GM12878 (cell line): ENCODE results near the gene ENTREP1. TPM values are rescaled to one million over a fixed set of nuclear protein-coding genes. Genes with fewer than 3 reads are reported as not detected.

ENCODE experiments used
- ATAC-seq: fragments of 200-7000 bp; cut with Tn5 transposase; 3 replicates; pipeline ENCODE4 v1.9.1; 2020; ENCODE audit warnings: mild to moderate bottlenecking, moderate library complexity
- BruUV-seq: library from RNA; stranded (reverse); fragments of 400-500 nt; replicated peaks from 2 replicates; lab custom pipeline; 2021; lab: Mats Ljungman, UMichigan
- CTCF ChIA-PET: fragments of 300-600 bp; sonication (Branson Sonifier 250); formaldehyde crosslinking; extraction: SDS; loops from one replicate; lab custom pipeline; 2021; ENCODE audit warnings: inconsistent platforms; lab: Yijun Ruan, JAX
- POLR2A ChIA-PET: fragments of 350-600 bp; formaldehyde crosslinking; extraction: SDS; loops from one replicate; lab custom pipeline; 2021; ENCODE audit warnings: inconsistent platforms; lab: Charles Lee
- RAD21 ChIA-PET: fragments of 300-600 bp; sonication (Branson Sonifier 250); formaldehyde crosslinking; loops from one replicate; lab custom pipeline; 2023; ENCODE audit warnings: antibody characterized with exemption; ENCODE audit not compliant: unreplicated experiment; lab: Charles Lee
- SMC1A ChIA-PET: fragments of 300-600 bp; sonication (Branson Sonifier 250); formaldehyde crosslinking; loops from one replicate; lab custom pipeline; 2023; ENCODE audit not compliant: unreplicated experiment, uncharacterized antibody; lab: Charles Lee
- DNase-seq: peaks from one replicate; pipeline ENCODE4 v3.0.0-alpha.2; 2011; ENCODE audit warnings: low read depth, low spot score
- FAIRE-seq: peaks from 3 replicates; lab custom pipeline; 2011; peaks lifted over from hg19 to GRCh38; lab: Jason Lieb, UNC
- H2AFZ ChIP-seq: 2 replicates; pipeline ENCODE4 v1.6.0; 2011; ENCODE audit warnings: low read depth, low read length, control low read depth; ENCODE audit not compliant: control insufficient read depth
- H3K27ac ChIP-seq: 2 replicates; pipeline ENCODE4 v1.5.1; 2011; ENCODE audit warnings: control low read depth; ENCODE audit not compliant: control insufficient read depth, insufficient read depth
- H3K27me3 ChIP-seq, 2 experiments: replicated peaks in 1 of 2; 2 replicates each; pipeline versions ENCODE4 v1.6.0 to v1.6.1; 2011; ENCODE audit warnings: low read length in 1 of 2; ENCODE audit not compliant: control insufficient read depth in 2 of 2, insufficient read depth in 2 of 2
- H3K36me3 ChIP-seq, 2 experiments: 2 replicates each; pipeline ENCODE4 v1.5.1; 2011; ENCODE audit warnings: low read length in 1 of 2; ENCODE audit not compliant: control insufficient read depth in 2 of 2, insufficient read depth in 2 of 2
- H3K4me1 ChIP-seq: 2 replicates; pipeline ENCODE4 v1.6.1; 2011; ENCODE audit warnings: mild to moderate bottlenecking, low read length, moderate library complexity, mixed read lengths; ENCODE audit not compliant: control insufficient read depth, insufficient read depth
- H3K4me2 ChIP-seq: 2 replicates; pipeline ENCODE4 v1.6.0; 2011; ENCODE audit warnings: control low read depth; ENCODE audit not compliant: control insufficient read depth, insufficient read depth
- H3K4me3 ChIP-seq: fragments of 200-600 bp; sonication (generic); 2 replicates; pipeline ENCODE4 v1.5.1; 2016
- H3K79me2 ChIP-seq: 2 replicates; pipeline ENCODE4 v1.6.0; 2011; ENCODE audit warnings: low read length; ENCODE audit not compliant: control insufficient read depth, insufficient read depth
- H3K9ac ChIP-seq: 2 replicates; pipeline ENCODE4 v1.8.0; 2011; ENCODE audit warnings: low read length, control low read depth, mixed read lengths; ENCODE audit not compliant: control insufficient read depth, insufficient read depth
- H3K9me3 ChIP-seq: replicated peaks from 3 replicates; pipeline ENCODE4 v1.5.1; 2011; ENCODE audit warnings: mild to moderate bottlenecking, low read length; ENCODE audit not compliant: control insufficient read depth, insufficient read depth
- H4K20me1 ChIP-seq: 2 replicates; pipeline ENCODE4 v1.6.0; 2011; ENCODE audit not compliant: control insufficient read depth, insufficient read depth
- ASH2L ChIP-seq: fragments of 300-600, 200-600 bp; sonication (generic); IDR thresholded peaks from 2 replicates; pipeline ENCODE4 v1.6.1; 2017; ENCODE audit warnings: low read depth, mild to moderate bottlenecking, borderline replicate concordance
- FOXM1 ChIP-seq: IDR thresholded peaks from 2 replicates; pipeline ENCODE4 v1.6.1; 2012; ENCODE audit warnings: low read depth, mild to moderate bottlenecking, inconsistent platforms, low read length, moderate library complexity
- HDAC2 ChIP-seq: fragments of 200-600 bp; sonication (generic); IDR thresholded peaks from 2 replicates; pipeline ENCODE4 v1.6.1; 2017
- KAT2A ChIP-seq: conservative IDR thresholded peaks from 2 replicates; pipeline ENCODE4 v1.6.1; 2011; ENCODE audit warnings: low read depth, low read length; ENCODE audit not compliant: control insufficient read depth
- PAX5 ChIP-seq: IDR thresholded peaks from 2 replicates; pipeline ENCODE4 v1.6.1; 2011; ENCODE audit warnings: low read depth, low read length, borderline replicate concordance
- POLR2A ChIP-seq: IDR thresholded peaks from 2 replicates; pipeline ENCODE4 v1.6.1; 2011; ENCODE audit warnings: low read depth, mild to moderate bottlenecking, low read length
- RUNX3 ChIP-seq: IDR thresholded peaks from 2 replicates; pipeline ENCODE4 v1.6.1; 2012; ENCODE audit warnings: low read length, inconsistent platforms
- SP1 ChIP-seq: IDR thresholded peaks from one replicate; pipeline ENCODE4 v1.6.1; 2011; ENCODE audit warnings: low read depth, low read length
- SREBF1 ChIP-seq: IDR thresholded peaks from 2 replicates; pipeline ENCODE4 v1.6.1; 2012; ENCODE audit warnings: mild to moderate bottlenecking, low read length
- STAT1 ChIP-seq: fragments of 450-650 bp; conservative IDR thresholded peaks from 2 replicates; pipeline ENCODE4 v1.6.1; 2014; ENCODE audit warnings: antibody characterized with exemption, mild to moderate bottlenecking
- STAT3 ChIP-seq: IDR thresholded peaks from 2 replicates; pipeline ENCODE4 v1.6.1; 2011; ENCODE audit warnings: low read depth, low read length, improper control_type of control experiment
- ZNF217 ChIP-seq: fragments of 450-650 bp; IDR thresholded peaks from 2 replicates; pipeline ENCODE4 v1.6.1; 2017; ENCODE audit warnings: antibody characterized with exemption, mild to moderate bottlenecking
- WGBS: methylation state at CpG from one replicate; pipeline ENCODE4 v1.1.6; 2016; ENCODE audit warnings: low lambda C conversion rate; ENCODE audit not compliant: insufficient replicate concordance, insufficient coverage; ENCODE audit errors: missing lambda C conversion rate; 5-methylcytosine and 5-hydroxymethylcytosine counted together
- in situ Hi-C: fragments of 300-500 bp; cut with MboI; formaldehyde crosslinking; loops from 9 replicates; pipeline ENCODE4 v1.14.3; 2018; ENCODE audit warnings: mixed read lengths
- intact Hi-C: fragments of 100-400 bp; cut with micrococcal nuclease; formaldehyde crosslinking; loops from one replicate; pipeline ENCODE4 v1.14.2; 2022; ENCODE audit not compliant: unreplicated experiment
- polyA plus RNA-seq, 11 experiments: library from polyadenylated mRNA; depleted of rRNA in 4 of 11; unstranded in 6 of 11; stranded (reverse) in 5 of 11; fragments of >200 nt; fragmentation: Nextera tagmentation in 4 of 11; fragmentation: Illumina TruSeq in 1 of 11; extraction: Ambion mirVana in 4 of 11; extraction: Trizol in 1 of 11; gene quantifications; 1 replicate in 1 of 11; 2 replicates in 10 of 11; pipeline versions ENCODE4 v1.2.1 to v1.2.3, GENCODE V29; 2011 to 2016; ENCODE audit warnings: inconsistent platforms in 2 of 11, missing spikeins in 2 of 11, low read depth in 1 of 11
- total RNA-seq, 4 experiments: library from RNA; depleted of rRNA in 3 of 4; stranded (reverse); fragments of >200 nt in 3 of 4; fragmentation: Illumina TruSeq in 1 of 4; extraction: Trizol in 1 of 4; gene quantifications; 2 replicates each; pipeline versions ENCODE4 v1.2.1 to v1.2.3, GENCODE V29; 2013 to 2021
- TF ChIP-seq, protein P1 (sequence below): IDR thresholded peaks from 2 replicates; pipeline ENCODE4 v1.6.1; 2012; ENCODE audit warnings: improper control_type of control experiment, low read depth, low read length; ENCODE audit not compliant: insufficient replicate concordance
- TF ChIP-seq, protein P2 (sequence below): fragments of 450-650 bp; IDR thresholded peaks from 2 replicates; pipeline ENCODE4 v1.6.1; 2016; ENCODE audit warnings: mild to moderate bottlenecking
- TF ChIP-seq, protein P3 (sequence below): IDR thresholded peaks from 2 replicates; pipeline ENCODE4 v1.6.1; 2012; ENCODE audit warnings: low read depth, low read length, improper control_type of control experiment

The ENTREP1 gene
- total and polyA plus RNA-seq, 10 of the 15 experiments (the other 5 are each of a cell fraction or from before 2014, with no cell fraction given) = not detected

DNA sequence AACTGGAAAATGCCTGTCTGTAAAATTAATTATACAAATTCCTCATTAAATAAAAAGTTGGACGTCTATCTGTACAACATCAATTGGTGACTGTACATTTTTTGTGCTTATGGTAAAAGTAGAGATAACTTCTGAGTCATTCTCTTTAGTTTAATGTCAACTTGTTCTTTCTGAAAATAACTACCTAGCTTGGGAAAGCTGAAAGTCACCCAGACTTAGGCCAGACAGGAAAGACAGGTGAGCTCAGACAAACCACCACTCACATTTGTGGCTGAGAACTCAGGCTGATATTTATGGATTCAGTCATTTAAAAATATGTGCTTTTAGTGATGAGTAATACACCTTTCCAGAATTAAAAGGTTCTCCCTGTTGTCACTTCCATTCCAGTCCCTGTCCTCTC is 31.9 kb upstream of the ENTREP1 start:
- ChIA-PET POLR2A (no interaction called here), CTCF (no interaction called here), RAD21 (no interaction called here), SMC1A (no interaction called here)
- ATAC-seq = no peak
- Histone ChIP-seq H3K4me2 (no peak overlapping the region), H2AFZ (no peak overlapping the region), H3K9ac (no peak overlapping the region), H3K9me3 (no peaks in the 10 kb centered on the region), H3K27ac (no peak overlapping the region), H3K79me2 (no peaks in the 10 kb centered on the region), H4K20me1 (no peaks in the 10 kb centered on the region), H3K4me1 (no peaks in the 10 kb centered on the region), H3K36me3 (no peaks in the 10 kb centered on the region), H3K27me3 (no peaks in the 10 kb centered on the region), H3K4me3 (no peak overlapping the region)
- no peak for FAIRE-seq
- no TSS peak for BruUV-seq
- WGBS = 0% methylated on average over 1 of the region's 1 CpG
- no peak for TF ChIP-seq STAT1
- TF ChIP-seq FOXM1 = no peak
- TF ChIP-seq, protein P1, sequence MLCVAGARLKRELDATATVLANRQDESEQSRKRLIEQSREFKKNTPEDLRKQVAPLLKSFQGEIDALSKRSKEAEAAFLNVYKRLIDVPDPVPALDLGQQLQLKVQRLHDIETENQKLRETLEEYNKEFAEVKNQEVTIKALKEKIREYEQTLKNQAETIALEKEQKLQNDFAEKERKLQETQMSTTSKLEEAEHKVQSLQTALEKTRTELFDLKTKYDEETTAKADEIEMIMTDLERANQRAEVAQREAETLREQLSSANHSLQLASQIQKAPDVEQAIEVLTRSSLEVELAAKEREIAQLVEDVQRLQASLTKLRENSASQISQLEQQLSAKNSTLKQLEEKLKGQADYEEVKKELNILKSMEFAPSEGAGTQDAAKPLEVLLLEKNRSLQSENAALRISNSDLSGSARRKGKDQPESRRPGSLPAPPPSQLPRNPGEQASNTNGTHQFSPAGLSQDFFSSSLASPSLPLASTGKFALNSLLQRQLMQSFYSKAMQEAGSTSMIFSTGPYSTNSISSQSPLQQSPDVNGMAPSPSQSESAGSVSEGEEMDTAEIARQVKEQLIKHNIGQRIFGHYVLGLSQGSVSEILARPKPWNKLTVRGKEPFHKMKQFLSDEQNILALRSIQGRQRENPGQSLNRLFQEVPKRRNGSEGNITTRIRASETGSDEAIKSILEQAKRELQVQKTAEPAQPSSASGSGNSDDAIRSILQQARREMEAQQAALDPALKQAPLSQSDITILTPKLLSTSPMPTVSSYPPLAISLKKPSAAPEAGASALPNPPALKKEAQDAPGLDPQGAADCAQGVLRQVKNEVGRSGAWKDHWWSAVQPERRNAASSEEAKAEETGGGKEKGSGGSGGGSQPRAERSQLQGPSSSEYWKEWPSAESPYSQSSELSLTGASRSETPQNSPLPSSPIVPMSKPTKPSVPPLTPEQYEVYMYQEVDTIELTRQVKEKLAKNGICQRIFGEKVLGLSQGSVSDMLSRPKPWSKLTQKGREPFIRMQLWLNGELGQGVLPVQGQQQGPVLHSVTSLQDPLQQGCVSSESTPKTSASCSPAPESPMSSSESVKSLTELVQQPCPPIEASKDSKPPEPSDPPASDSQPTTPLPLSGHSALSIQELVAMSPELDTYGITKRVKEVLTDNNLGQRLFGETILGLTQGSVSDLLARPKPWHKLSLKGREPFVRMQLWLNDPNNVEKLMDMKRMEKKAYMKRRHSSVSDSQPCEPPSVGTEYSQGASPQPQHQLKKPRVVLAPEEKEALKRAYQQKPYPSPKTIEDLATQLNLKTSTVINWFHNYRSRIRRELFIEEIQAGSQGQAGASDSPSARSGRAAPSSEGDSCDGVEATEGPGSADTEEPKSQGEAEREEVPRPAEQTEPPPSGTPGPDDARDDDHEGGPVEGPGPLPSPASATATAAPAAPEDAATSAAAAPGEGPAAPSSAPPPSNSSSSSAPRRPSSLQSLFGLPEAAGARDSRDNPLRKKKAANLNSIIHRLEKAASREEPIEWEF = no peak
- no peak for TF ChIP-seq KAT2A
- TF ChIP-seq SREBF1 = no peak
- TF ChIP-seq, protein P2, sequence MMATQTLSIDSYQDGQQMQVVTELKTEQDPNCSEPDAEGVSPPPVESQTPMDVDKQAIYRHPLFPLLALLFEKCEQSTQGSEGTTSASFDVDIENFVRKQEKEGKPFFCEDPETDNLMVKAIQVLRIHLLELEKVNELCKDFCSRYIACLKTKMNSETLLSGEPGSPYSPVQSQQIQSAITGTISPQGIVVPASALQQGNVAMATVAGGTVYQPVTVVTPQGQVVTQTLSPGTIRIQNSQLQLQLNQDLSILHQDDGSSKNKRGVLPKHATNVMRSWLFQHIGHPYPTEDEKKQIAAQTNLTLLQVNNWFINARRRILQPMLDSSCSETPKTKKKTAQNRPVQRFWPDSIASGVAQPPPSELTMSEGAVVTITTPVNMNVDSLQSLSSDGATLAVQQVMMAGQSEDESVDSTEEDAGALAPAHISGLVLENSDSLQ = no peak
- no peak for TF ChIP-seq ZNF217
- TF ChIP-seq POLR2A = no peak
- TF ChIP-seq, protein P3, sequence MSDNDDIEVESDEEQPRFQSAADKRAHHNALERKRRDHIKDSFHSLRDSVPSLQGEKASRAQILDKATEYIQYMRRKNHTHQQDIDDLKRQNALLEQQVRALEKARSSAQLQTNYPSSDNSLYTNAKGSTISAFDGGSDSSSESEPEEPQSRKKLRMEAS = no peak
- TF ChIP-seq ASH2L = no peak
- no peak for TF ChIP-seq SP1
- no peak for TF ChIP-seq HDAC2
- TF ChIP-seq RUNX3 = no peak
- TF ChIP-seq PAX5 = no peak
- no peak for TF ChIP-seq STAT3
- intact Hi-C loops = no loop called here
- in situ Hi-C loops = no loop called here
- DNase-seq = no peak
